Measurements from ENCODE around the gene XKR7. TPM values are rescaled to one million over a fixed set of nuclear protein-coding genes. Genes with fewer than 3 reads are reported as not detected.

The XKR7 gene
- total and polyA plus RNA-seq, 4 donors: 0.02 to 0.12 (median 0.05) TPM

DNA sequence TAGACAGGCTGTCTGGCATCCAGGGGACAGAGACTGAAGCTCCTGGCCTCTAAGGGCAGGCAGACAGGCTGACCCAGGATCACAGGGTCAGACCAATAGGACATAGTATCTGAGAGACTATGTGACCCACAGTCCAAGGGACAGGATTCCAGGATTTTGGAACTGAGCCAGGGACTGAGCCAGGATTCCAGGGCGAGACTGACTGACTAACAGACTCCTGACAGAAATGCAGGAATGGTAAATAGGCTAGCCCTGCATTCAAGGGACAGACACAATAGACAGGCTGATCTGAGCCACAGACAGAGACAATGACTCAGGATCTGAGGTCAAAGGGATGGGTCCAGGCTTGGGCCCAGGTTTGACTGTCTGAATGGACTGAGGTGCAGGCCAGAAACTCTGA lies 19.8 kb downstream of the XKR7 start:
- peaks cover 0 to 3% (median 2%) of the 10 kb centered on the region in 3 donors for H3K27me3 ChIP-seq (ENCODE audit: control insufficient read depth in 3 of 3, insufficient read depth in 3 of 3, low read length in 2 of 3)
- 67 to 80% methylated on average over 1 of the region's 1 CpG for WGBS, 2 donors
- DNase-seq (no peak), ATAC-seq (ENCODE audit: insufficient read depth, low FRiP score) (no peak)
- no peak overlapping the region for H3K4me3 ChIP-seq
- no peaks in the 10 kb centered on the region for H3K9me3 ChIP-seq (ENCODE audit: control insufficient read depth in 4 of 4, insufficient read depth in 3 of 4, low read length in 3 of 4)
- no peak overlapping the region for H3K9ac ChIP-seq (ENCODE audit: insufficient read depth in 1 of 2, low read length in 2 of 2)
- H3K36me3 ChIP-seq (ENCODE audit: control insufficient read depth in 4 of 4, insufficient read depth in 4 of 4, low read length in 4 of 4): no peaks in the 10 kb centered on the region
- H3K27ac ChIP-seq (ENCODE audit: low read depth in 1 of 2, low read length in 1 of 2): no peak overlapping the region
- peaks cover 0 to 3% (median 0%) of the 10 kb centered on the region in 5 donors for H3K4me1 ChIP-seq (ENCODE audit: control insufficient read depth in 5 of 5, insufficient read depth in 5 of 5, low read length in 5 of 5)
- TF ChIP-seq, protein P1, sequence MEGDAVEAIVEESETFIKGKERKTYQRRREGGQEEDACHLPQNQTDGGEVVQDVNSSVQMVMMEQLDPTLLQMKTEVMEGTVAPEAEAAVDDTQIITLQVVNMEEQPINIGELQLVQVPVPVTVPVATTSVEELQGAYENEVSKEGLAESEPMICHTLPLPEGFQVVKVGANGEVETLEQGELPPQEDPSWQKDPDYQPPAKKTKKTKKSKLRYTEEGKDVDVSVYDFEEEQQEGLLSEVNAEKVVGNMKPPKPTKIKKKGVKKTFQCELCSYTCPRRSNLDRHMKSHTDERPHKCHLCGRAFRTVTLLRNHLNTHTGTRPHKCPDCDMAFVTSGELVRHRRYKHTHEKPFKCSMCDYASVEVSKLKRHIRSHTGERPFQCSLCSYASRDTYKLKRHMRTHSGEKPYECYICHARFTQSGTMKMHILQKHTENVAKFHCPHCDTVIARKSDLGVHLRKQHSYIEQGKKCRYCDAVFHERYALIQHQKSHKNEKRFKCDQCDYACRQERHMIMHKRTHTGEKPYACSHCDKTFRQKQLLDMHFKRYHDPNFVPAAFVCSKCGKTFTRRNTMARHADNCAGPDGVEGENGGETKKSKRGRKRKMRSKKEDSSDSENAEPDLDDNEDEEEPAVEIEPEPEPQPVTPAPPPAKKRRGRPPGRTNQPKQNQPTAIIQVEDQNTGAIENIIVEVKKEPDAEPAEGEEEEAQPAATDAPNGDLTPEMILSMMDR (IDR thresholded peaks at IDR 0.05; ENCODE audit: control extremely low read depth, extremely low read depth): no peak

DNA sequence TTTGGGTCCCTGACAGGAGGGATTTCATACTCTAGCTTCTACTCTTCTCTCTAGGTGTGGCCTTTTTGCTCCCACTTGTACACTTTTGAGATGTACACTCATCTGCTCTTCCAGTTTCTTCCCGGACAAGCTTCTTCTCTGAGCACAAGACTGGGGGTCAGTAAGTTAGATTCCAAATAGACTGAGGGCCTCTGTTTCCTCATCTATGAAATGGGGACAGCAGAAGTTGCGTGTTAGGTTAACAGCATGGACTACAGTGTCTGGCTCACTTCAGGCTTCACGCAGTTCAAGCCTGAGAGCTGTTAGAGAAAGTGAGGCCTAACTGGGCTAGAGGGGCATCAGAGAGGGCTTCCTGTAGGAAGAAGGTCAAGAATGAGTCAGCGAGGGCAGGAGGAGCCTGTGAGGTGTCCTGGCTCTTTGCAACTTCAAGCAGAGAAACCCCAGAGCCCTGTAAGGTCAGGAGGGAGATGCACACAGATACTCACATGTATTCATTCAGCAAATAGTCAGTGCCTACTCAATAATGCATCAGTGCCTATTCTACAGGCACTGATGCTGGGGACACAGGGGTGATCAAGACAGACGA lies 20.6 kb downstream of the XKR7 start:
- TF ChIP-seq, protein P1 (IDR thresholded peaks at IDR 0.05; ENCODE audit: control extremely low read depth, extremely low read depth): no peak
- DNase-seq (no peak), ATAC-seq (ENCODE audit: insufficient read depth, low FRiP score) (no peak)
- Histone ChIP-seq H3K27me3 (ENCODE audit: control insufficient read depth in 3 of 3, insufficient read depth in 3 of 3, low read length in 2 of 3) (peaks cover 0 to 11% (median 7%) of the 10 kb centered on the region in 3 donors), H3K4me1 (ENCODE audit: control insufficient read depth in 5 of 5, insufficient read depth in 5 of 5, low read length in 5 of 5) (peaks cover 0 to 3% (median 0%) of the 10 kb centered on the region in 5 donors), H3K27ac (ENCODE audit: low read depth in 1 of 2, low read length in 1 of 2) (no peak overlapping the region), H3K4me3 (no peak overlapping the region), H3K36me3 (ENCODE audit: control insufficient read depth in 4 of 4, insufficient read depth in 4 of 4, low read length in 4 of 4) (no peaks in the 10 kb centered on the region), H3K9me3 (ENCODE audit: control insufficient read depth in 4 of 4, insufficient read depth in 3 of 4, low read length in 3 of 4) (no peaks in the 10 kb centered on the region), H3K9ac (ENCODE audit: insufficient read depth in 1 of 2, low read length in 2 of 2) (no peak overlapping the region)
- 86 to 94% methylated on average over 5 of the region's 5 CpGs for WGBS, 2 donors

- Histone ChIP-seq H3K9me3 (ENCODE audit: control insufficient read depth in 4 of 4, insufficient read depth in 3 of 4, low read length in 3 of 4) (no peaks in the 10 kb centered on the region), H3K9ac (ENCODE audit: insufficient read depth in 1 of 2, low read length in 2 of 2) (no peak overlapping the region), H3K4me1 (ENCODE audit: control insufficient read depth in 5 of 5, insufficient read depth in 5 of 5, low read length in 5 of 5) (peaks cover 0 to 3% (median 0%) of the 10 kb centered on the region in 5 donors), H3K36me3 (ENCODE audit: control insufficient read depth in 4 of 4, insufficient read depth in 4 of 4, low read length in 4 of 4) (no peaks in the 10 kb centered on the region), H3K4me3 (no peak overlapping the region), H3K27ac (ENCODE audit: low read depth in 1 of 2, low read length in 1 of 2) (no peak overlapping the region), H3K27me3 (ENCODE audit: control insufficient read depth in 3 of 3, insufficient read depth in 3 of 3, low read length in 2 of 3) (peaks cover 0 to 17% (median 12%) of the 10 kb centered on the region in 3 donors)
- DNase-seq (no peak), ATAC-seq (ENCODE audit: insufficient read depth, low FRiP score) (no peak)
- 71 to 85% methylated on average over 8 of the region's 8 CpGs for WGBS, 2 donors
- TF ChIP-seq, protein P1 (IDR thresholded peaks at IDR 0.05; ENCODE audit: control extremely low read depth, extremely low read depth): no peak
Measured at GRCh38 chr20:31989030-31989645, 21.2 kb downstream of the XKR7 start.

Measured in lung (tissue), 12 donors.